GM21515 (cell line): ENCODE measurements around the gene RIC8B.

Experiments used
- ATAC-seq: cut with Tn5 transposase; IDR thresholded peaks from one replicate; pipeline ENCODE4 v1.9.1; 2021; ENCODE audit not compliant: unreplicated experiment

Gene RIC8B

GRCh38 chr12:106866426-106867080 is 92.1 kb downstream of the RIC8B start:
- no peak for ATAC-seq

DNA sequence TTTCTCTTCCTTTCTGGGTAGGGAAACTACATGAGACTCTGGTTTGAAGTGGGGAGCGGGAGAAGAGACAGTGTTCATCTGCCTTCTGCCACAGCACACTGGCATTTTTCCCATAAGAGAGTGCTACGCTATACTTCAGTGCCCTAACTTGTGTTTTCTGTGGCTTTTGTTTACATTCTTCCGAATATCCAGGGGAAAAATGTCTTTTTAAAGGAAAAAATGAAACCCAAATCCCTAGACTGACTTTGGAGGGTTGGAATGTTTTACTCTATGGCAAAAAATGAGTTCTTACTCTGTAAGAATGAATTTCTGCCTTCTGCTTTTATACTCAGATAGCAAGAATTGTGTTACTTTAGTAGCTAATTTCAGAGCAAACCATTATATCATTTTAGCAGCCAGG is 93.2 kb downstream of the RIC8B start:
- ATAC-seq: no peak

DNA sequence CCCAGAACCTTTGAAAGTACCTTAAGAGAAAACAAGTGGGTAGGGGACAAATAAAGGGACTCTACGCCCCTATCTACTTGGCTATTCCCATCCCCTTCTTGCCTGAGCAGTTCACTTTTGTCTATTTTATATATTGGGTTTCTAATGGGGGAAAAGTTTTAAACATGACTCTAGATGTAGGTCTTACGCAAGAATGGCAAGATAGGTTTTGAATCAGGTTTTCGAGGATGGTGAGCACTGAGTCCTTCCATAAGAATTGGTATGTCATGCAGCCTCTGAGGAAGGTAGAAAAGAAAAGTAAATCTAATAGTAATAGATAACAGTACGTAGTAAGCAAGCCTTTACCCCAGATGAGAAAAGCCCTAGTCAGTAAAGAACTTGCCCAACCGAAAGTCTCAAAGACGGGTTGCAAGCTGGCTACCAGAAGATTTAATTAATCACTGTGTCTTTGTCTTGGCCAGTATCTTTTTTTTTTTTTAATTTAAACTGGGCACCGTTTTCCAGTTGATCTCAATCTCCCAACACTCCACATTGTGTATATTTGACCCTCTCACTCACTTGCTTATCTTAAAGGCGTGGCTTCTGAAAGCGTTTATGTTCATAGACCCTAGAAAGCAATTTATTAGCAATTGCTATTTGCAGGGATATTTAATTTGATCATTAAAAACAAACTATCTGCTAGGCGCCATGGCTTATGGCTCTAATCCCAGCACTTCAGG is 94.7 kb downstream of the RIC8B start:
- no peak for ATAC-seq

- ATAC-seq: no peak
Observed at GRCh38 chr12:106870116-106870515, 95.6 kb downstream of the RIC8B start.

DNA sequence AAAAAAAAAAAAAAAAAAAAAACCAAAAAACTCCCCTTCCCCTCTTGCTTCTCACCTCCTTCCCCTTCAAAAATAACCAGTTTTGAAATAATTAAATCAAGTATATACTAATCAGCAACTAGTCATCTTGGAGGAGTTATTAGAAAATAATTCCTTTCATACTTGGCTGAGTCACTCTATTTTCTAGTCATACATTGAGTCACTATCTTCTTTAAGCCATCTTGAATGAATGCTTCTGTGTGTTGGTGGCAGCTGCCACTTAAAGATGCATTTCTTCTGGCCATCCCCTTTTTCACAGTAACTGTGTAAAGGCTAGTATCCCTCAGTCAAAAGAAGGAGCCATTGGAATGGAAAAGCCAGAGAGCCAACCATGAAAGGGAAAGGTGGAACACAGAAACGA is 97.0 kb downstream of the RIC8B start:
- no peak for ATAC-seq

GRCh38 chr12:106873983-106874382 is 99.5 kb downstream of the RIC8B start:
- no peak for ATAC-seq

DNA sequence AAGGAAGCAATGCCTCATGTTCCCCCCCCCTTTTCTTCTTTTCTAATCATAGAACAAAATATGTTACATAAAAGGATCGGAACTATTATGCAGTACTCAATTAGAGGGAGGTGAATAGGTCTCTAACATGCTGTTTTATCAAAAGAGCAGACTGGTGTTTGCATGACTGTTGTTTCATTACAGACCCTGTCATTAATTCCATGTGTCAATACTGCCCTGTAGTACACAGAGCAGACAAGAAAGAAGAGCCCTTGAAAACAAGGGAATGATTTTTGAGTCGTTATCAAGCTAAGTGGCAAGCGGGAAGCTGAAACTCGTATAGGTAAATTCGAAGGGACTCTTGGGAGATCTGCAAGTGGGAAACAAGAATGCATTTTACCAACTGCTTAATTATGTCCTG is 104.3 kb downstream of the RIC8B start:
- no peak for ATAC-seq

GRCh38 chr12:106879612-106880011 is 105.1 kb downstream of the RIC8B start:
- ATAC-seq: no peak

DNA sequence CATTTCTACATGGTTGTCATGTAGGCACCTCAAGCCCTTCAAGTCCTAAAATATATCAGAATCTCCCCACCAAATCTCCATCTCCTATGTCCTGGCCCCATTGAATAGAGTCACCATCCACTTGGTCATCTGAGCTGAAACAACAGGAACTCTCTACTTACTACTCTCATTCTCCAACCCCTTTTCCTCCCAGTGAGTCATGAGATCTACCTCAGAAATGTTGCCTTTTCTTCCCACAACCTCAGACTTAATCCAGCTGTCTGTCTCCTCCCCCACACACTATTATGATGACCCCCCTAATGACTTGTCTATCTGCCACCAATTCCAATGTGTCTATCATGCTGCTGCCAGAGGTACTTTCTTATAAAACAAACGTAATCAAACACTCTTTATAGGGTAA is 108.9 kb downstream of the RIC8B start:
- ATAC-seq: no peak

- no peak for ATAC-seq
Observed at GRCh38 chr12:106885026-106885425, 110.5 kb downstream of the RIC8B start.

DNA sequence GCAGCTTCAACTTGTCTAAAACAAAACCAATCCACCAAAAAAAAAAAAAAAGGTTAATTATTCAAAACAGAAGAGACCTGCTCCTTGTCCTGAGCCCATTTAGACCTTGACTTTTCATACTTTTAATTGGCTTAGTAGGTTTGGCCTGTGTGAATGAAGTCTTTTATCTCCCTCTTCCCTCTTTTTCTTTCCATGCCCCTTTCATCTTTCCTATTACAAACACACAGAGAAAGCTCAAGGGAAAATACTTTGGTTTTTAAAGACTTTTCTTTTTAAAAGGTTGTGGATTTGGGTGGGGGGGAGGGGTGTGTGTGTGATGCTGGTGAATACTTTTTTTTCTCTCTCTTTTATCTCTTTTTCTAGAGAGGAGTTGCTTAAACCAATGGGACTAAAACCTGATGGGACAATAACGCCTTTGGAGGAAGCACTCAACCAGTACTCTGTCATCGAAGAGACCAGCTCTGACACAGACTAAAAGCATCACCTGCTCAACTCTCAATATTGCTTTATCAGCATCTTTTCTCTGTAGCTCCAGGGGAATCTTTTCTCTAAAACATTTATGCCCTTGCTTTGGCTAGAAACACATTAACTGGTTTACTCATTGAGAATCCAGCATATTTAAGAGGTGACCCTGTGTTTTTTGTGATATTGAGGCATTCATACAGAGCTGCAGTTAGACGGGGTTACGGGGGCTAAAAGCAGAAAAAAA is 111.2 kb downstream of the RIC8B start:
- ATAC-seq: no peak

GRCh38 chr12:106886932-106887331 is 112.5 kb downstream of the RIC8B start:
- no peak for ATAC-seq

- no peak for ATAC-seq
Observed at GRCh38 chr12:106888348-106888970, 114.0 kb downstream of the RIC8B start.

DNA sequence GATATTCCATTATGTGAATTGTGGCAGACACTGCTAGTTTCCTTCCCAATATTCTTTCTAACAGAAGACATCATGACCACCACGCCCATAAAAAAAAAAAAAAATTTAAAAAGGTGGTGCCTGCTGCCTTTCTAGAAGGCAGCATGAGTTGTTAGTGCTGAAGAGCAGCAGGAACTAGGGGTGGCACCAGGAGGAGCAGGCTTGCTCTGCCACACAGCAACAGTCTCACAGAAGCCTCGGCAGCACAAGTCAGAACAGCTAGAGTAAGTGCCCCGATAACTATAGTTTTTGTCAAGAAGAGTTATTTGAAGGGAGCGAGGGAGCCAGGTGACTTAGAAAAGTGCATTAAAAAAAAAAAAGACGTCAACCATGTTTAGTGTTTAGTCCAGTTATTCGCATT is 114.8 kb downstream of the RIC8B start:
- no peak for ATAC-seq

DNA sequence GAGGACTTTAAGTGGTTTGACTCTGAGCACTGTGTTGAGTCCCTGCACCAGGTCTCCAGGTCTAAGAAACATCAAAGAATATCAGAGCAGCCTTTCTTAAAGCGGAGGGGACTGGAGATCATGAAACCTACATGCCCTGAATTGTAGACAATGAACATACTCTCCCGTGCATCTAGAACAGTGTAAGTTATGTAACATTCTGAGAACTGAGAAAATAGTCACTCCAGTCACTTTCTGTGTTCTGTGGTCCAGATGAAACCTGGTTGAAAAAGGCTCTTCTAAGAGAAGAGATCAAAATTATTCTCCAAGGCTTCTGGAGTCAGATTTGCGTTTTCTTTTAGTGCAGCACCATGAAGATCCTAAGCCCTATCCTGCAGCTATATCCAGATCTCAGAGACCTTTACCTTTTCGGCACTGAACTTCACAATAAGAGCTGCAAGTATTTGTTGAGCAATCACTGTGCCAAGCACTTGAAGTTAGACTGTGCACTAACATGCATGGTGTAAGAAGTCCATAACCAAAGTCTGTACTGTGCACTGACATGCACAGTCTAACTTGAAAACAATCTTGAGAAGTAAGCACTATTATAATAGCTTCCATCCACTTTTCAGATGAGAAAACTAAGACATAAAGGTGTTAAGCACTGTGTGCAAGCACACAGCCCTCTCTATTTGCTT is 115.6 kb downstream of the RIC8B start:
- ATAC-seq: no peak

GRCh38 chr12:106892075-106892474 is 117.6 kb downstream of the RIC8B start:
- ATAC-seq: no peak

DNA sequence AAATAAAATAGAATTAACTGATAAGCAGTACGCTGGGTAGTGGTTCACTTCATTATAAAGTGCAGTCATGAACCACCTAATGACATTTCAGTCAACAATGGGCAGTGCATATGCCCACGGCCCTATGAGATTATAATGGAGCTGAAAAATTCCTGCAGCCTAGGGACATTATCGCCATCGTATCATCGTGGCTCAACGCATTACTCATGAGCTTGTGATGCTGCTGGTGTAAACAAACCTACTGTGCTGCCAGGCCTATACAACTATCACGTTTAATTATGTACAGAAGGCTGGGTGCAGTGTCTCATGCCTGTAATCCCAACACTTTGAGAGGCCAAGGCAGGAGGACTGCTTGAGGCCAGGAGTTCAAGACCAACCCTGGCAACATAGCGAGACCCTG is 119.0 kb downstream of the RIC8B start:
- no peak for ATAC-seq

DNA sequence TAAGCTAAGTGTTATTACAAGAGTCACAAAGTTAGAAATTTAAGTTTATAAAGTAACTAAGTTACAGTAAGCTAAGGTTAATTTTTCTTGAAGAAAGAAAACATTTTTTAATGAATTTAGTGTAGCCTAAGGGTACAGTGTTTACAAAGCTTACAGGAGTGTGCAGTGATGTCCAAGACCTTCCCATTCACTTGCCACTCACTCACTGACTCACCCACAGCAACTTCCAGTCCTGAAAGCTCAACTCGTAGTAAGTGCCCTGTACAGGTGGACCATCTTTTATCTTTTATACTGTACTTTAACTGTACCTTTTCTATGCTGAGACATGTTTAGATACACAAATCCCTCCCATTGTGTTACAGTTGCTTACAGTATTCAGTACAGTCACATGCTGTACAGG is 120.3 kb downstream of the RIC8B start:
- no peak for ATAC-seq

DNA sequence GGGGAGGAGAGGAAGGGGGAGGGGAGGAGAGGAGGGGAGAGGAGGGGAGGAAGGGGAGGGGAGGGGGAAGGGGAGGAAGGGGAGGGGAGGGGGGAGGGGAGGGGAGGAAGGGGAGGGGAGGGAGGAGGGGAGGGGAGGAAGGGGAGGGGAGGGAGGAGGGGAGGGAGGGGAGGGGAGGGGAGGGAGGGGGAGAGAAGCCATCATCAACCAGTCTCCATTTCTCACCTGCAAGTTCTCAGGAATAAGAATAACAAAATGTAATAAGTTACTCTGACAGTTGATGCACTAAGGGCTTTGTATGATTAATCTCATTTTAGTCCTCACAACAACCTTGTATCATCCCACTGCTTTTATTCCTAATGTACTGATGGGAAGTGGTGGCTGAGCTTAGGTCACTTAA is 122.1 kb downstream of the RIC8B start:
- ATAC-seq: no peak

DNA sequence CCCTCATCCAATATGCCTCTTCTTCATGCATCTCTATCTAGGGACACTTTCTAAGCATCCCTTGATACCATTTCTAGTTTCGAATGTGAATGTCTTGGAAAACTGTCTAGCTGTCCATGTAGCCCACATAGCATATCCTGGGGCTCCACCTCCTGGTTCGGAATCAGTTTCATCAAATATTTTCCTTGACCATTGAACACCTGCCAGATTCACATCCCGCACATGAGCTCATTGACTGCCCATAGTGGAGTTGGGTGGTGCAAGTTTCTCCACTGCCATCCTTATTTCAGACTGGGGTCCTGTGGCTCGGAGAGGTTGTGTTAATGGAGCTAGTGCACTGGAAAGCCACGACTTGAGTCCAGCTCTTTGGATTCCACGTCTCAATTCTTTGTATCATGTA is 122.6 kb downstream of the RIC8B start:
- ATAC-seq: no peak
